NCI-H2081 treated with DMSO at 0.1 percent for 48 hours (cell line): ENCODE data around the gene TSPAN3.

Source experiments
- DNase-seq: peaks from one replicate; lab custom pipeline; 2025; lab: John Stamatoyannopoulos, UW

Gene TSPAN3

GRCh38 chr15:77023576-77024272 lies 47.2 kb downstream of the TSPAN3 start:
- DNase-seq = no peak

DNA sequence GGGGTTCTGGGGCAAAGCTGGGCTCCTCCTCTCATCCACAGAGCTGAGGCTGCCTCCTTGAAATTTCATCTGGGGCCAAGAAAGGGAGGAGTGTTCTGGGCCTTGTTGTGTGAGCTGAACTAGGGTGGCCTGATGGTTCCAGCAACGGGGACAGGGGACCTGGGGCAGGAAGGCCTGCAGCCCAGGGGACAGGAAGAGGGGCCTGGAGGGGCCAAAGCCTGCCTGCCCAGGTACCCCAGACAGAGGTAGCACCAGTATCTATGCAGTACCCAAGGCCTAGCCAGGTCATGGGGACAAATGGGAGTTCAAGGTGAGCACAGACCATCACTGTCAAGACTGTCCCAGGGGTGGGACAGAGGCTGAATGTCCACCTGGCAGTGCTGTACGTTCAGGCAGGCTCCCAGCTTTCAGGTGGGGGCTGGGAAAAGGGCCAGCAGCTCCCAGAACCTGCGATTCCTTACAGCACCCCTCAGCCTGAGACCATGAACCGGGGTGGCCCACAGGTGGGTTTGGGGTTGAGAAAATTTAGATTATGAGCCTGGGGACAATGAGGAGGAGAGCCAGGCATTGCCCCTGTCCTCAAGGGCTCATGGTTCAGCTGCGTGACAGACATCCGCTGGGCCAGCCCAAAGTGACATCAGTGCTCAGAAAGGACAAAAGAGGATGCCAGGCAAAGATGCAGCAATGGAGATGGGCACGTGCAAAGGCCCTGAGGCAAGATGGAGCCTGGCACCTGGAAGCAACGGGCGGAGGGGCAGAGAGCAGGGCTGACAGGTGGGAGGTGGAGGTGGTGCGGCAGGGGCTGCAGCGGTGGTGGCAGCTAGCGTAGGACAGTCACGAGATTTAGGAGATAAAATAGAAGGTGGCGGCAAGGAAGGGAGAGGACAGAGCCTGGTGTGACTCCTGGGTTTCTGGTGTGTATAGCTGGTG lies 48.0 kb downstream of the TSPAN3 start:
- no peak for DNase-seq

GRCh38 chr15:77021803-77022381 lies 49.0 kb downstream of the TSPAN3 start:
- DNase-seq = no peak

- DNase-seq = no peak
Observed at GRCh38 chr15:77021088-77021481, 49.8 kb downstream of the TSPAN3 start.

GRCh38 chr15:77020348-77021087 lies 50.4 kb downstream of the TSPAN3 start:
- no peak for DNase-seq

GRCh38 chr15:77019521-77020331 lies 51.2 kb downstream of the TSPAN3 start:
- DNase-seq = no peak

GRCh38 chr15:77018796-77019505 lies 52.0 kb downstream of the TSPAN3 start:
- no peak for DNase-seq

GRCh38 chr15:77017761-77018720 lies 52.9 kb downstream of the TSPAN3 start:
- DNase-seq = no peak

DNA sequence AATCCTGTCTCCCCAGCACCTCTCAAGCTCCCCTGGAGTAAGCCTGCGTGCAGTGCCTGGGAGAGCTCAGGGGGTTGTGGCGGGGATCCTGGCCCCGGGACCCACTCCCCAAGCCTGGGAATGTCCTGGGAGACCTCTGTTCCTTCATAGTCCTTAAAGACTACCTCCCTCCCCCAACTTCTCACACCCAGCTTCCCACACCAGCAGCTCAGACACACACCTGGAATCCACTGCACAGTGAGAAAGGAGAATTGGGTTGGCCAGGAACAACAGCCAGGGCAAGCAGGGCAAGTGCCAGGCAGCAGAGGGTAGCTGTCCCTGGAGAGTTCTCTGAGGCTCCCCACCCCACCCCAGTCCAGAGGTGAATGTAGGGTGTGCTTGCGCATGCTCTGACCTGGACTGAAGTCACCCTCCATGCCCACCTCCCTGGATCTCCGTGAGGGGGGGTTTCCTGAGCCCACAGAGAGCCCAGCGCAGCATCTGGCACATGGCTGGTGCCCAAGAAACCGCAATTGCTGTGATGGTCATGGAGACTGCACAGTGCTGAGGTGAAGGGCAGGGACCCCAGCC lies 53.7 kb downstream of the TSPAN3 start:
- no peak for DNase-seq

- DNase-seq = no peak
Observed at GRCh38 chr15:77016321-77016695, 54.6 kb downstream of the TSPAN3 start.

DNA sequence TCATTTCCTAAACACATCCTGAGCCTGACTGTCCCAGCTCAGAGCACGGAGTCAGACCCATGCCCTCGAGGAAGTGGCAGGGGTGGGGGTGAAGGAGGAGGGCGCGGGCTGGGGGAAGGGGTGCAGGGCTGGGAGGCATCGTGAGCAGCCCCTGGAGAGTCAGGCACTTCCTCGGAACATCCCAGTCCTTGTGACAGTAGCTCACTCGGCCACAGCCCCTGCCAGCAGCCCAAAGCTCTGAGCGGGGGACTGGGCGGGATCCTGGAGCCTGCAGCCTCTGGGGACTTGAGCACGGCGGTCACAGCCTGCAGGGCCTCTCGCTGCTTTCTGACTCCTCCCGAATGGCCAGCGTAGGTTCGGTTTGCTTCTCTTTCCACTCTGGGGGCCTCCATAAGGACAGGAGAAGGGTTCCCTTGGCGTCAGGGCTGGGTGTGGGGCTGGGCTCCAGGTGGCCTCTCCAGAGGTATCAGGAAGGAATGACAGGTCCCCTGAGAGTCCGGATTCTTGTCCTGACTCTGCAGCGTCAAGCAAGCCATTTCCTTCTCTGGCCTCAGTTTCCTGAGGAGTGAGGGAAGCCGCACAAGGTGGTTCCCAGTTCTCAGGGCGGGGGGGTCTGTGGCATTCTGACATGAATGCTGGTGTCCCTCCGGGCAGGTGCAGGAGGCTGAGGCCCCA lies 55.1 kb downstream of the TSPAN3 start:
- no peak for DNase-seq

DNA sequence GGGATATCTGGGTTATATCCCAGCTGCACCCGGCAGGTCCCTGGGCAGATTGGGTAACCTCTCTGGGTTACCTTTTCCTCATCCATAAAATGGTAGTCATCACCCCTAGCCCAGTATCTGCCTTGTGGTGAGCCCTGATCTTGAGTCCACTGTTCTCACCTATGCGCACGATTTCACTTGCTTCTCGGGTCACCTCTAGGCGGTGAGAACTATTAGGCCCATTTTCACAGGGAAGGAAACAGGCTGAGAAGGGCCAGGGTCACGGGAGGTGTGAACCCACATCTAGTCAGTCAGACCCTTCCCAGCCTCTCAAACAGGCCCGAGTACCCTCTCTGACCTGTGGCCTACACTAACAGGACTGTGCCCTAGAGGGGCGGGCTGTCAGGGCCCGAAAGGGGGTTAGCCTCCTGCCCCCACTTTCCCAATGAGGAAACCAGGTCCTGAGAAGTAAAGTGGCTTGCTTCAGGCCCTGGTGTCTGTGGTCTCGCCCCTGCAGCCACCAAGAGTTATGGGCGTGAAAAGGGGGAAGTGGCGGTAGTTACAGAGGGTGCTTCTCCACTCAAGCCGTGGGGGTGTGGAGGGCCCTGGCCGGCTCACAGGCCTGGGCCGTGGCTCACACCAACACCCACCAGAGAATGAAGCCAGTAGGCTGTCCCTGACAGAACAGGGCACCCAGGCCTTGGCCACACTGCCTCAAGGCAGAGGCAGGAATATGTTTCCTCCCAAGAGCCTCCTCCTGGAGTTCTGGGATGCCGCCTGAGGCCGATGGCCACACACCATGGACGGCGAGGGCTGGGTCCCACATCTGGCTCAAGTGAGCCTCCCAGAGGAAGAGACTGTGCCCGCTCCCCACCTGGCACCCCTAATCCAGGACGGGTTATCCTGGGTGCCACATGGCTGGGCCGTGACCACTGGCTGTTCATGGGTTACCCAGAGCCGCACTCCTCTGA lies 56.5 kb downstream of the TSPAN3 start:
- no peak for DNase-seq

- no peak for DNase-seq
Observed at GRCh38 chr15:77013776-77014131, 57.2 kb downstream of the TSPAN3 start.

DNA sequence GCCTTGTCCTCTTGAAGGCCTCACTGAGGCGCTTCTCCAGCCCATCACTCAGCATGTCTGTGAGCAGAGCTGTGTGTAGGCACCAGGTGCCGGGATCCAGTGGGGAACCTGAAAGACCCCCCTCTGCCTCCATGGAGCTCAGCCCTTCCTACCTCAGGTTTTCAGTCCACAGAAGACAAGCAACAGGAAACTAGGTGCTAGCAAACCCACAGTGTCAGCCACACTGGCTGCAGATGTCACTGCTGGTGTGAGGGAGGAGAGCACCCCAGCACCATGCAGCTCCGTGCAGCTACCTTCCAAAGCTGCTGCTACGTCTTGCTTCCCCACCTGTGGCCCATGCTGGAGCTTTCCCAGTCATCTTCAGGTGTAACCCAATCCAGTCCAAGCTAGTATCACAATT lies 58.0 kb downstream of the TSPAN3 start:
- DNase-seq = no peak

- DNase-seq = no peak
Observed at GRCh38 chr15:77012117-77012712, 58.7 kb downstream of the TSPAN3 start.

GRCh38 chr15:77010857-77011256 lies 60.1 kb downstream of the TSPAN3 start:
- DNase-seq = no peak

GRCh38 chr15:77010312-77010686 lies 60.6 kb downstream of the TSPAN3 start:
- DNase-seq = no peak
